K562 (cell line): ENCODE data around the gene NKAIN4. TPM values are rescaled to one million over a fixed set of nuclear protein-coding genes. Genes with fewer than 3 reads are reported as not detected.

Source experiments
- CHD1 ChIP-seq: fragments of 200-600 bp; sonication (generic); IDR thresholded peaks from one replicate; pipeline ENCODE4 v1.6.1; 2012; ENCODE audit warnings: mild to moderate bottlenecking, moderate library complexity, low read length, inconsistent platforms
- HCFC1 ChIP-seq: IDR thresholded peaks from 2 replicates; pipeline ENCODE4 v1.6.1; 2012; ENCODE audit warnings: low read depth, low read length, improper control_type of control experiment
- HDGF ChIP-seq: fragments of 450-650 bp; IDR thresholded peaks from 2 replicates; pipeline ENCODE4 v1.6.1; 2016
- MCM5 ChIP-seq: fragments of 450-650 bp; IDR thresholded peaks from 2 replicates; pipeline ENCODE4 v1.6.1; 2016; ENCODE audit warnings: low read depth
- NCOA2 ChIP-seq, 2 experiments: fragments of 450-650 bp; IDR thresholded peaks; 2 replicates each; pipeline ENCODE4 v1.6.1; 2018; ENCODE audit warnings: mild to moderate bottlenecking in 2 of 2, moderate library complexity in 1 of 2; ENCODE audit not compliant: partially characterized antibody in 2 of 2
- NR2C2 ChIP-seq, 2 experiments: fragments of 200-800 bp in 1 of 2; sonication (Bioruptor generic) in 1 of 2; sonication (generic) in 1 of 2; formaldehyde crosslinking in 1 of 2; IDR thresholded peaks; 2 replicates each; pipeline versions ENCODE4 v1.6.1 to v1.8.0; 2016 to 2022; ENCODE audit warnings: mild to moderate bottlenecking in 1 of 2, missing compliant biosample characterization in 1 of 2, missing genetic modification characterization in 1 of 2, missing genetic modification reagents in 1 of 2
- PHF21A ChIP-seq: fragments of 450-650 bp; IDR thresholded peaks from 2 replicates; pipeline ENCODE4 v1.6.1; 2017; ENCODE audit warnings: low read depth, borderline replicate concordance
- POLR2B ChIP-seq: fragments of 450-650 bp; IDR thresholded peaks from 2 replicates; pipeline ENCODE4 v1.6.1; 2018; ENCODE audit warnings: low read depth; ENCODE audit not compliant: partially characterized antibody
- POLR3A ChIP-seq: IDR thresholded peaks from 2 replicates; pipeline ENCODE4 v1.6.1; 2011; ENCODE audit warnings: borderline replicate concordance, mild to moderate bottlenecking, moderate library complexity; ENCODE audit not compliant: insufficient read length, insufficient read depth; ENCODE audit errors: extremely low read depth
- RBM25 ChIP-seq: fragments of 200-400 bp; formaldehyde crosslinking; IDR thresholded peaks from 2 replicates; pipeline ENCODE4 v1.6.1; 2018; ENCODE audit warnings: low read length, low read depth, moderate library complexity; ENCODE audit not compliant: severe bottlenecking
- SMAD4 ChIP-seq: fragments of 250-450 bp; sonication (Bioruptor Pico); conservative IDR thresholded peaks from 2 replicates; pipeline ENCODE4 v1.8.0; 2021; ENCODE audit warnings: inconsistent platforms, mild to moderate bottlenecking, moderate library complexity
- TBL1XR1 ChIP-seq, 2 experiments: IDR thresholded peaks; 2 replicates each; pipeline ENCODE4 v1.6.1; 2012; ENCODE audit warnings: improper control_type of control experiment in 2 of 2, low read length in 2 of 2, mild to moderate bottlenecking in 1 of 2
- ZNF121 ChIP-seq: sonication (generic); formaldehyde crosslinking; conservative IDR thresholded peaks from 2 replicates; pipeline ENCODE4 v1.8.0; 2022; ENCODE audit warnings: missing genetic modification reagents
- ZNF696 ChIP-seq: fragments of 250-450 bp; sonication (Bioruptor Pico); conservative IDR thresholded peaks from 2 replicates; pipeline ENCODE4 v1.4.0; 2020; ENCODE audit warnings: mild to moderate bottlenecking, moderate library complexity
- polyA plus RNA-seq, 8 experiments: library from polyadenylated mRNA; depleted of rRNA in 4 of 8; stranded (reverse) in 5 of 8; unstranded in 3 of 8; fragments of >200 nt; fragmentation: Nextera tagmentation in 2 of 8; fragmentation: Illumina TruSeq in 1 of 8; extraction: Ambion mirVana in 2 of 8; extraction: Trizol in 1 of 8; gene quantifications; 2 replicates each; pipeline versions ENCODE4 v1.2.1 to v1.2.3, GENCODE V29; 2011 to 2014; ENCODE audit warnings: inconsistent platforms in 1 of 8, missing spikeins in 1 of 8
- total RNA-seq, 7 experiments: library from RNA; depleted of rRNA in 6 of 7; stranded (reverse); fragments of >200 nt in 6 of 7; fragmentation: Illumina TruSeq in 2 of 7; extraction: Trizol in 2 of 7; gene quantifications; 2 replicates each; pipeline versions ENCODE4 v1.2.1 to v1.2.3, GENCODE V29; 2011 to 2021; ENCODE audit warnings: low replicate concordance in 1 of 7
- TF ChIP-seq, protein P1 (sequence below), 2 experiments: fragments of 450-650 bp; IDR thresholded peaks; 2 replicates each; pipeline ENCODE4 v1.6.1; 2016; ENCODE audit warnings: mild to moderate bottlenecking in 2 of 2, borderline replicate concordance in 1 of 2, low read depth in 1 of 2, moderate library complexity in 1 of 2
- TF ChIP-seq, protein P2 (sequence below): fragments of 200-800 bp; sonication (Bioruptor generic); IDR thresholded peaks from 2 replicates; pipeline ENCODE4 v1.6.1; 2017; ENCODE audit warnings: missing genetic modification characterization, missing compliant biosample characterization

NKAIN4 gene
- total and polyA plus RNA-seq, 9 of the 15 experiments (the other 6 are each of a cell fraction or from before 2014, with no cell fraction given) = not detected

DNA sequence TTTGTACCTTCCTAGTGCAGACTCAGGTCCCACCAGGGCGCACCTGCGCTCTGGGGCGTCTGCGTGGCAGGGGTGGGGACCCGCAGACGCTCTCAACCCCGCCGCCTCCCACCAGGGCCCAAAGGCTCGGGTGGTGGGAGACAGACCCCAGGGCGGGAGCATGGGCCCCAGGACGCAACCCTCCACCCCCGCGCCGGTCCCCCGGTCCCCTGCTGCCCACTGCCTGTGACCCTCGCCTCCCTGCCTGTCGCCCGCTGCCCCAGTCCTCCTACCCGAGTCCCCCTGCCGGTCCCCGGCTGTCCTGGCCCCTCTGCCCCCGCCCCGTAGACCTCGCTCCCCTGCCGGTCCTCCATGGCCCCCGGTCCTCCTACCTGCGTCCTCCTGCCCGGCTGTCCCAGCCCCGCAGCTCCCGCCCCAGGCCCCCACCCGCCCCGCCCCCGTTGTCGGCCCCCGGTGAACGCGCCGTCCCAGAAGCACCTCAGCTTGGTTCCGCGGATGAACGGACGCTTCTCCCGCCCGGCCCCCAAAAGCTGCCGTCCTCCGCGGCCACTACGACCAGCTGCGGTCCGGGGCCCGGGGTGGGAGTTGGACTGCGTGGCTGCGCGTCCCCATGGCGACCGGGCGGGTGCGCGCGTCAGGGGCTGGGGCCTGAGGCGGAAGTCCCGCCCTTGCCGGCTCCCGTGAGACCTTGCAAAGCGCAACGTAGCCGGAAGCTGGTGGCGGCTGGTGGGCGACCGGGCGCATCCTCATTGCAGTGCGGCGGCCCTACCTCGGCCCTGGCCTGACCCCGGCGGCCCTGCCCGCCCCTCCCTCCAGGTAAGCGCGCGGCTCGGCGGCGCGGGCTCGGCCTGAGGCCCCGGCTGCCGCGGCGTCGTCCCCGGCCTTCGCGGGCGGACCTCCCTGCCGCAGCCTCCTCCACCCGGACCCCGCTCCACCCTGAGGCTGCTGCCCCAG is 18.1 kb upstream of the NKAIN4 start, which contains the start of gene ARFGAP1 (continued):
- TF ChIP-seq ZNF696 (CRISPR knock-in tag) = no peak
- TF ChIP-seq RBM25 = peak; percentile 75
- no peak for TF ChIP-seq MCM5
- TF ChIP-seq SMAD4 (CRISPR knock-in tag) = no peak
- no peak for TF ChIP-seq ZNF121 (CRISPR knock-in tag)
- no peak for TF ChIP-seq CHD1
- TF ChIP-seq, protein P1, sequence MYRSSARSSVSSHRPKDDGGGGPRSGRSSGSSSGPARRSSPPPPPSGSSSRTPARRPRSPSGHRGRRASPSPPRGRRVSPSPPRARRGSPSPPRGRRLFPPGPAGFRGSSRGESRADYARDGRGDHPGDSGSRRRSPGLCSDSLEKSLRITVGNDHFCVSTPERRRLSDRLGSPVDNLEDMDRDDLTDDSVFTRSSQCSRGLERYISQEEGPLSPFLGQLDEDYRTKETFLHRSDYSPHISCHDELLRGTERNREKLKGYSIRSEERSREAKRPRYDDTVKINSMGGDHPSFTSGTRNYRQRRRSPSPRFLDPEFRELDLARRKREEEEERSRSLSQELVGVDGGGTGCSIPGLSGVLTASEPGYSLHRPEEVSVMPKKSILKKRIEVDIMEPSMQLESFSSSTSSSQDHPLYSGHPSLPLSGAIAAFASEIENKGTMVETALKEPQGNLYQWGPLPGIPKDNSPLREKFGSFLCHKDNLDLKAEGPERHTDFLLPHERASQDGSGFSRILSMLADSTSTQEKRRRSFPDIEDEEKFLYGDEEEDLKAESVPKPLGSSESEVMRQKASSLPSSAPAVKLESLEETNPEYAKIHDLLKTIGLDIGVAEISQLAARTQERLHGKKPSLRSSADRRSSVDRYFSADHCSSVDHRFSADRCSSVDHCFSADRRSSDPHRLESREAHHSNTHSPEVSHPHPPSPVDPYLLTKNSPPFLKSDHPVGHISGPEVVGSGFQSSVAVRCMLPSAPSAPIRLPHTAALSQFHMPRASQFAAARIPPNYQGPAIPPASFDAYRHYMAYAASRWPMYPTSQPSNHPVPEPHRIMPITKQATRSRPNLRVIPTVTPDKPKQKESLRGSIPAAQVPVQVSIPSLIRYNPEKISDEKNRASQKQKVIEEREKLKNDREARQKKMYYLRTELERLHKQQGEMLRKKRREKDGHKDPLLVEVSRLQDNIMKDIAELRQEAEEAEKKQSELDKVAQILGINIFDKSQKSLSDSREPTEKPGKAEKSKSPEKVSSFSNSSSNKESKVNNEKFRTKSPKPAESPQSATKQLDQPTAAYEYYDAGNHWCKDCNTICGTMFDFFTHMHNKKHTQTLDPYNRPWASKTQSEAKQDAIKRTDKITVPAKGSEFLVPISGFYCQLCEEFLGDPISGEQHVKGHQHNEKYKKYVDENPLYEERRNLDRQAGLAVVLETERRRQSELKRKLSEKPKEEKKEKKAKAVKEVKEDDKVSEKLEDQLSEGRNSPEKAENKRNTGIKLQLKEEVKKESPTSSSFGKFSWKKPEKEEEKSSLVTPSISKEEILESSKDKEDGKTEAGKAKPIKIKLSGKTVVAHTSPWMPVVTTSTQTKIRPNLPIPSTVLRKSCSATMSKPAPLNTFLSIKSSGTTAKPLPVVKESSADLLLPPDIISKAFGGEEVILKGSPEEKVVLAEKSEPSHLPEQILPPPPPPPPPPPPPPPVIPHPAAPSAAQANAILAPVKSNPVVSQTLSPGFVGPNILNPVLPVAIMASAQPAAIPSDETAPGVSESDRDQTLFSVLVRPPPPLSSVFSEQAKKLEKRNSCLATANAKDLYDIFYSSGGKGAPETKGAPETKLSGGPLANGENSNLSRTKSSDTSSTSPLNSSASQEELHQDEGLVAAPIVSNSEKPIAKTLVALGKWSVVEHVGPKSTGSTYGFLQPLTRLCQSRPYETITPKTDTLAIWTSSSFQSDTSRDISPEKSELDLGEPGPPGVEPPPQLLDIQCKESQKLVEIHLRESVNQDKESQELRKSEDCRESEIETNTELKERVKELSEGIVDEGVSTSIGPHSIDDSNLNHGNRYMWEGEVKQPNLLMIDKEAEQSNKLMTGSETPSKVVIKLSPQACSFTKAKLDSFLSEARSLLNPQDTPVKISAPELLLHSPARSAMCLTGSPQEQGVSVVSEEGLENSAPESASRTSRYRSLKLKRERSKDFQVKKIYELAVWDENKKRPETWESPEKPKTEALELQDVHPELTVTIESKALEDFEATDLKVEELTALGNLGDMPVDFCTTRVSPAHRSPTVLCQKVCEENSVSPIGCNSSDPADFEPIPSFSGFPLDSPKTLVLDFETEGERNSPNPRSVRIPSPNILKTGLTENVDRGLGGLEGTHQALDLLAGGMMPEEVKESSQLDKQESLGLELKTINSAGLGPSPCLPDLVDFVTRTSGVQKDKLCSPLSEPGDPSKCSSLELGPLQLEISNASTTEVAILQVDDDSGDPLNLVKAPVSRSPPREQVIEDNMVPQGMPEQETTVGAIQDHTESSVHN (IDR thresholded peaks at IDR 0.05; ENCODE audit: borderline replicate concordance in 1 of 2, low read depth in 1 of 2) = no peak
- TF ChIP-seq HDGF = no peak
- TF ChIP-seq PHF21A = no peak
- no peak for TF ChIP-seq POLR2B
- peak; percentile 70 for TF ChIP-seq HCFC1
- TF ChIP-seq NR2C2 (CRISPR knock-in tag; IDR thresholded peaks at IDR 0.05) = no peak
- no peak for TF ChIP-seq NR2C2 (tag; IDR thresholded peaks at IDR 0.05)
- TF ChIP-seq TBL1XR1 (IDR thresholded peaks at IDR 0.05; ENCODE audit: low read length in 2 of 2) = no peak
- no peak for TF ChIP-seq POLR3A
- TF ChIP-seq NCOA2 (IDR thresholded peaks at IDR 0.05; ENCODE audit: partially characterized antibody in 2 of 2) = no peak
- TF ChIP-seq, protein P2, sequence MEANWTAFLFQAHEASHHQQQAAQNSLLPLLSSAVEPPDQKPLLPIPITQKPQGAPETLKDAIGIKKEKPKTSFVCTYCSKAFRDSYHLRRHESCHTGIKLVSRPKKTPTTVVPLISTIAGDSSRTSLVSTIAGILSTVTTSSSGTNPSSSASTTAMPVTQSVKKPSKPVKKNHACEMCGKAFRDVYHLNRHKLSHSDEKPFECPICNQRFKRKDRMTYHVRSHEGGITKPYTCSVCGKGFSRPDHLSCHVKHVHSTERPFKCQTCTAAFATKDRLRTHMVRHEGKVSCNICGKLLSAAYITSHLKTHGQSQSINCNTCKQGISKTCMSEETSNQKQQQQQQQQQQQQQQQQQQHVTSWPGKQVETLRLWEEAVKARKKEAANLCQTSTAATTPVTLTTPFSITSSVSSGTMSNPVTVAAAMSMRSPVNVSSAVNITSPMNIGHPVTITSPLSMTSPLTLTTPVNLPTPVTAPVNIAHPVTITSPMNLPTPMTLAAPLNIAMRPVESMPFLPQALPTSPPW = peak; percentile 87
